ENCODE measurements around the gene HSPG2.

- TF ChIP-seq CTCF (IDR thresholded peaks at IDR 0.05) (no peak), POLR2A (IDR thresholded peaks at IDR 0.05) (no peak)
These were observed 84.6 kb downstream of the HSPG2 start for GRCh38 chr1:21852282-21853130.

Data from ovary (tissue), 3 donors.